Ammon's horn (tissue), 1 donor: ENCODE results near the gene GBA2.
A peak's percentile ranks its signal among the peaks of the same experiment; 100 is the strongest.

Experiments
- DNase-seq: peaks from one replicate; pipeline ENCODE4 v3.0.0-alpha.2; 2016; ENCODE audit warnings: low spot score

GBA2 gene

DNA sequence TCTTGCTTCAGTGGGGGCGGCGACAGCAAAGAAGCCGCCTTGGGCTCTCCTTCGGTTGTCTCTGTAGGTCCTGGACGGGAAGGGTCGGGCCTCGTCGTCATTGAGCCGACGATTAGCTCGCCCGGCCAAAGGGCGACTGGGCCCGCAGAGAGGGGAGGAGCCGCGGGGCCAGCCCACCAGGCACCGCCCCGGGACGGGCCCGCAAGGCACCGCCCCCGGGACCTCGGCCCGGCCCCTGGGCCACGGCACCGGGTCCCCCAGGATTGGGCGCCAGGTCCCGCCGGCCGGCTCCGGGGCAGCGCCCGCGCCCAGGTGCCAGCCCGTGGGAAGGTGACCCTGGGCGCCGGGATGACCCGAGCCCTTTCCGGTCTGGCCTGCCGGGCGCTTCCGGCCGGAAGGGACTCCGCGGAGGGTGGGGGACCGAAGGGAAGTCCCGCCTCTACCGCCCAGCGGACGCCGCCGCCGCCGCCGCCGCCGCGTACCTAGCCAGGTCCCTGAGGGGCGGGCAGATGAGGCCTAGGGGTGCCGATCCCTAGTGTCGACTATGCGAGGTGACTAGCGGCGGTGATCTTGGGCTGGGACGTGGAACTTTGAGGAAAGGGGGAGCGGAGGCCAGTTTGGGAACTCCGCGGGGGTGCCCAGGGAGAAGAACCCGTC, at the start of gene GBA2, which contains the start of gene RGP1:
Gene GBA2 (minus strand): TSS at position 371 of the 657 bp plus-strand sequence. CDS start 524 bp downstream, outside the sequence.
Gene RGP1 (plus strand): TSS at position 430 of the 657 bp plus-strand sequence. CDS start 469 bp downstream, outside the sequence.
- peak; percentile 81 for DNase-seq

DNA sequence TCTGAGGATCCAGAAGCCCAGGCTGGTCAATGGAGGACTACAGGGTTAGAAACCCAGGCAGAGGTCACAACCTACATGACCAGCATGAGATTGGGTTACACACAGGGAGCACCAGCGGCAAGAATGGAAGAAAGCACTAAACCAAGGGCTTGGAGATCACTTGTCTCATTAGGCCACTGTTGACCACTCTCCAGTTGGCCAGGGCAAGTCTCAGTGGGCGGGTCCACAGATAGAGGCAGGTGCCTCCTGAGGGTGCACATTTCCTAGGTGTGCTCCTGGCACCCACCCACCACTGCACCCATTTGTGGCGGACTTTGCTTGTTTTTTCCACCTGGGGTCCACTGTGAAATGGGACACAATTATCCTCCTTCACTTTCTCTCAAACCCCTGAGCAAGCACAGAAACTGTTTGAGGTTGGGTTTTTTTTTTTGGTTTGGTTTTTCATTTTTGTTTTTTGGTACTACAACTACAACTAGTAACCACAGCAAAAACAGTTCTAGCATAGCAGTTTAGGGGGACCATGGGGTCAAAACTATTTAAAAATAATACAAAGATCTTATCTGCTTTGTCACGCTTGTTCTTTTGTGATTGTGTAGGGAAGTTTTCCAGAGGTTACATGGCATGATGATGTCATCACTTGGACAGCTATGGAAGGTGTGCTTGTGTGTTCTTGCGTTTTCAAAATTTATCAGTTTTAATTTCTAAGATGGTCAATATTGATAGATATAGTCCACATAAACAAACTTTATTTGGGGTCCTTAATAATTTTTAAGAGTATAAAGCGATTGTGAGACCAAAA, 48.5 kb upstream of the GBA2 start:
- no peak for DNase-seq

DNA sequence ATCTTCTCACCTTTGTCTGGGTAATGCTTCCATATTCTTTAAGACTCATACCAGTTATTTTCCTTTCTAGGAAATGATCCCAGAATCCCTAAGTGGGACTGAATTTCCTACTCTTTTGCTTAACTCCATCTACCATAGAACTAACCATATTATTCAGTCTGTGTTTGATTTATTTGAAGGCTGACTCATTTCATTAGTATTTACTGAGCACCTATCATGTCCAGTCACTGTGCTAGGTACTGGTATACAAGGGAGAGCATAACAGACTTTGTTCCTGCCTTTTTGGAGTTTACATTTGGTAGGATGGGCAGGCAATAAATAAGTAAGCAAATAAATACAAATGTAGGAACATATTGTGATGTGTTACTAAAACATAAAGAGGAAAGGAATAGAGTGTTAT, 46.7 kb upstream of the GBA2 start:
- DNase-seq, result no peak

DNA sequence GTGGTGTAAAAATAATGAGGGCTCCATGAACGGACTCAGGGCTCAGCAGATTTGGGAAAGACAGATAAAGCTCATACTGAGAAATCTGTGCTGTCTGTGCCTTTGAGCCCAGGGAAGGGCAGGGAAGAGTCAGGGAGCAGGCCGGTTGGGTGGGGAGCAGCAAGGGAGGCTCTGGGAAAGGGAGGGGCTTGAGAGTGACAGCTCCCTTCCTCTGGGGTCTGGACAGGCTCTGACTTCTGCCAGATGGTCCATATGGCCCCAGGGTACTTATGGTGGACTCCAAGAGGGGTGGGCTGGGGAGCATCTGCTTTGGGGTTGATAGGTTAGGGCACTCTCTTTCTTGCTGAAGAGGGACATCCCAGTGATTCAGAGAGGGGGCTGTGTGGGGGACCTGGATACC, 44.4 kb upstream of the GBA2 start:
- no peak for DNase-seq

DNA sequence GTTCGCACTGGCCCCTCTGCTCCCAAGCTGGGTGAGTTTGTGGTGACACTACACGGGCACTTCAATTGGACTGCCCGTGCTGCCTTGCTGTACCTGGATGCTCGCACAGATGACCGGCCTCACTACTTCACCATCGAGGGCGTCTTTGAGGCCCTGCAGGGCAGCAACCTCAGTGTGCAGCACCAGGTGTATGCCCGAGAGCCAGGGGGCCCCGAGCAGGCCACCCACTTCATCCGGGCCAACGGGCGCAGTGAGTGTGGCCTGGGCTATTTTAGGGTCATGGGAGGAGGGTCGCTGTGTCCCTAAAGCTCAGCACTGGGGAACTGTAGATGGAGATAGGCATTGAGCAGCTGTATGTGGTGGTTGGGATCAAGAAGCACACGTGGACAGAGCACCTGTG, 43.8 kb upstream of the GBA2 start:
- no peak for DNase-seq

DNA sequence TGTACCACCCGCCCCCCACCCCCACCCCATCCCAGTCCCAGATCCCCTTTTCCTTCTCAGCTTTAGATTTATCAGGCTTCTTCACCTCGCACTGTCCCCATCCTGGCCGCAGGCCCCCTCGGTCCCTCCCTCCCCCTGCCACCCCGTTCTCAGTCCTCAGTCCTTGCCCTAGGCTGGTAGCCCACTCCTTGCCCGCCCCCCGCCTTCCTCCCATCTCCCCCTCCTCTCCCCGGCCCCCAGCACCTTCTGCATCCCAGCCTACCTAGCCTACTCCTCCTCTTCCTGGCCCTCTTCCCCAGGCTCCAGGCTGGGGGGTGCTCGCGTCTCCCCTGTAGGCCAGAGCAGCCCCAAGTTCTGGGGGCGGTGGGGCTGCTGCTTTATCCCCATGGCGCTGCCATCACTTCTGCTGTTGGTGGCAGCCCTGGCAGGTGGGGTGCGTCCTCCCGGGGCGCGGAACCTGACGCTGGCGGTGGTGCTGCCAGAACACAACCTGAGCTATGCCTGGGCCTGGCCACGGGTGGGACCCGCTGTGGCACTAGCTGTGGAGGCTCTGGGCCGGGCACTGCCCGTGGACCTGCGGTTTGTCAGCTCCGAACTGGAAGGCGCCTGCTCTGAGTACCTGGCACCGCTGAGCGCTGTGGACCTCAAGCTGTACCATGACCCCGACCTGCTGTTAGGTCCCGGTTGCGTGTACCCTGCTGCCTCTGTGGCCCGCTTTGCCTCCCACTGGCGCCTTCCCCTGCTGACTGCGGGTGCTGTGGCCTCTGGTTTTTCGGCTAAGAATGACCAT, 43.2 kb upstream of the GBA2 start:
- DNase-seq, result no peak

DNA sequence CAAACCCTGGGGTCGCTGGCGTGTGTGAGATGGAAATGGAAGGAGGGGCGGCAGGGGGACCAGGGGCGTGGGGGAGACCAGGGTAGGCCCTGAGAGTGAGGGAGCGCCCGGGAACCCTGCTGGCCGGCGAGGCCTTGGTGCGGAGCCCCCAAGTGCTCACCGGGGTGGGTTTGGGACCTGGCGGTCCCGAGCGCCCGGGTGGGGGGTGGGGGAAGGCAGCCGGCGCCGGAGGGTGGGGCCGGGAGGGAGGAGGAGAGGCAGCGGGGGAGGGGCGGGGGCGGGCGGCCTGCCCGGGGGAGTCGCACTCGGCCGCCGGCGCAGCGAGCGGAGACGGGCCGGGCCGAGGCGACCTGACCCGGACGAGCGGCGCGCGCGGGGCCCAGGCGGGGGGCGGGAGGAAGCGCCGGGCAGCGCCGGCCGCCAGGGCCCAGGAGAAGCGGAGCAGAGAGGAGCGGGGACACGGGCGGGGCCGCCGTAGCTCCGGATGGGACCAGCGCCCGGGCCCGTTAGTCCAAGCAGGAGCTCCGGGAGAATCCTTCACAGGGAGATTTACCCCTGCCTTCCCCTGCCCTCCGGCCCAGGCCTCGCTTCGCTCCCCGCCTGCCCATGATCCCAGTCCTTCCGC, 42.4 kb upstream of the GBA2 start, which contains the start of gene NPR2:
Gene NPR2 (plus strand): TSS at position 295 of the 625 bp plus-strand sequence. CDS start 818 bp downstream, outside the sequence.
- no peak for DNase-seq

DNA sequence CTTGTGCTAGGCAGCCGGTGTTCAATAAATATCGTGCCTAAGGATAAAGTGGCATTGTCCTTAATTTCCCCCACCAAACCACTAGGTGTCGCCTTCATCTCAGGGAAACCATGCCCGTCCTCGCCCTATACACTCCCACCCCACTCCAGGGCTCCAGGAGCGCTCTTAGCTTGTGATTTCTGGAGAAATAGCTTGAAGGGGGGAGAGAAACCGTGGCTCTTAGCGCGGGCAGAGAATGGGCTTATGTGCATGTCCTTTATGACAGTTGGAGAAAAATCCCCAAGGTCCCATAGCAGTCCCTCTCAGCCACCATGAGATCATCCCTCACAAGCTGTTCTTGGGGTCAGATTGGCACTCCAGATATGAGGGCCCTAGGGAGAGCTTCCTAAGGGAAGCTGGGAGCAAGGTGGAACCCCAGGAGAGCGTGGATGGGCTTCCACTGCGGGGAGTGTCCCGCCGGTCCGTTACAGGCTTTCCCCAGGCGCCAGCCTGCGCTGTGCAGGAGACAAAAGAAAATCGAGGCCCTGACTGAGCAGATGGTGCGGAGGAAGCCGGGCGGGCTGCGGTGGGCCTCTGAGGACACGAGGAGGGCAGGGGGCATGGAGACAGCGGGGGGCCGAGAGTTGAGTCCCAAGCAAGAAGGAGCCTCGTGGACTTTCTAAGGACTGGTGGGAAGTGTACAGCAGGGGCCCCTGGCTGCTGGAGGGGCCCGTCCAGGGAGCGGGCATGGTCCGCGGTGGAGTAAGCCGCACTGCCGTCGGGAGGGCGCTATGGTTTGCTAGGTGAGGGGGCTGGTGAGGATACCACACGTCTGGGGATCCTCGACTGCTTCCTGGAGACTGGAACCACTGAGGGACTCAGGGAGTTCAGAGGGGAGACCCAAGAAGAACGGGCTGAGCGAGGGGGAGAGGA, 41.6 kb upstream of the GBA2 start:
- DNase-seq, result peak; percentile 90

DNA sequence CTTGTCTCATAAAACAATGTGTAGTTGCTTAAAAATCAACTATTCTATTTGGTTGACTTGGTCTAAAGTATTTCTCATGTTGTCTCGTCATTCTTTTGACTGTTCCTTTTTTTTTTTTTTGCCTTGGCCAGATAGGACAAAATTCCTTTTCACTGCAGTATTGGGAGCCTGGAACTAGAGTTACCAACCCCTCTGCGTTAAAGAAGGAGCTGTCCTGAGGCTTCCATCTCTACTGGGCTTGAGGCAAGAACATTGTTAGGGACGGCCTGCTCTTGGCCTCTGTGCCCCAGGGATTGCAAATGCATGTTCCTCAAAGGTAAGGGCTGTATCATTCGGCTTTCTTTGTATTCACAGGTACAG, 41.0 kb upstream of the GBA2 start:
- no peak for DNase-seq

DNA sequence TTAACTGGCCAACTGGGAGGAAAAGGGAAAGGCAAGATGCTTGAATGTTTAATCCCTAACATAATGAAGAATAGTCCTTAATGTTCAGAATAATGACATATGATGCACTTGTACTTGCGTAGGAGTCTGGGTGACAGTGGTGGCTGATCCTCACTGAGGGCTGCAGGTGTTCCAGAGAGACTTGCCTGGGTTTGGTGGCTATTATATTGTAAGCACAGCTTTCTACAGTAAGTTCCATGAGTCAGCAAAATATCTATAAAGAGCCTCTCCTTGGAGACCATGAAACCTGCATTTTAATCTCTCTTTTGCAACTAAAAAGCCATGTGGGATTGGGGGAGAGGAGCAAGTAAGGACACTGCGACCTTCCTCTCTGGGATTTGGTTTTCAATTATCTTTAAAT, 40.5 kb upstream of the GBA2 start:
- no peak for DNase-seq

DNA sequence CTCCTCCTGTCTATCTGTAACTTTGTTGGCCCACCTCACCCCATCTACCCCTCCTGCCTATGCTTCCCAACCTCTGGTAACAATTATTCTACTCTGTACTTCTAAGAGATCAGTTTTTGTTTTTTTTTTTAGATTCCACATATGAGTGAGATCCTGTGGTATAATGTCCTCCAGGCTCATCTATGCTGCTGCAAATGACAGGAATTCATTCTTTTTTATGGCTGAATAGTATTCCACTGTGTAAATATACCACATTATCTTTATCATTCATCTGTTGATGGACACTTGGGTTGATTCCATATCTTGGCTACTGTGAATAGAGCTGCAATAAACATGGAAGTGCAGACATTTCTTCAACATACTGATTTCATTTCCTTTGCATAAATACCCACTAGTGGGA, 34.4 kb upstream of the GBA2 start:
- no peak for DNase-seq

DNA sequence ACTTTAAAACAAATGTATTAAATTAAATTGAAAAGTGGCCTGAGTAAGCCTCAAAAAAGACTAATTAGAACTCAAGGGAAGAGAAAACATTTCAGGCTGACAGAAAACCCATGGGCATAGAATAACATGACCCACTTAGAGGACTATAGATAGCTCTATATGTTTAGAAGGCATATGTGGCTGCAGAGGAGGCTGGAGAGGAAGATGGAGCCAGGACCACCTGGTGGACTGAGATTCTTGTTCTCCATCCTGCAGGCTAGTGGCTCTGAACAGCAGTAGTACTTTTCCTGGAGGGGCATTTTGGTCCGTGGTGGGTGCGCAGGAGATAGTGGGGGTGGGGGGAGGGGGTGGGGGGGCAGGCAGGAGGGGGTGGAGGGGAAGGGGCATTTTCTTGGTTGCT, 32.0 kb upstream of the GBA2 start:
- DNase-seq, result no peak

DNA sequence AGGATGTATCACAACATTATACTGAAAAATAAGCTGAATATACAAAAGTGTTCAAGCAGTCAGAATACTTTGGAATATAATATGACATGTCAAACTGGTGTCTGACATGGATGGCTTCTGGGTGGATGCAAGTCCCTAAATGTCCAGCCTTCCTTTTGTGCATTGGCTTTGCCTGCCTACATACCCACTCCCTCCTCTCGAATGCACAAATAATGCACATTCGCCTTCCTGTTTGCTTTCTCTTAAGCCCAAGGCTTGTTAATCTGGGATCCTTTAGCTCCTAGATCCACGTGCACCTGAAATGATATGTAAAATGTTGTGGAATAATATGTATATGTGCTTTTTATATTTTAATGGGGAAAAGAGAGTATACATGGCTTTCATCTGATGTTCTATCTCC, 29.5 kb upstream of the GBA2 start:
- no peak for DNase-seq

DNA sequence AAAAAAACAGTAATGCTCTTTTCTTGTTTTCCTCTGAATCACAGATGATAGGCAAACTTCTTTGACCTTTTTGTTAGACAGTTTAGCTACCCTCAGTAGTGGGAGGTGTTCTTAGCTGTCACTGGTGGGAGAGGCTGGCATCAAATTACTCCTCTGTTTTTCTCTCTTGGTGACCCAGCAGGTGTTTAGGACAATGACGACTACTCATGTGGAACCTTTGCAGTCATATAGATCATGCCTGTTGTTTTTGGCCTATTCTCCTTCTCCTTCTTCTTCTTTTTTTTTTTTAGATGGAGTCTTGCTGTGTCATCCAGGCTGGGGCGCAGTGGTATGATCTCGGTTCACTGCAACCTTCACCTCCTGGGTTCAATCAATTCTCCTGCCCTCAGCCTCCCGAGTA, 27.0 kb upstream of the GBA2 start:
- no peak for DNase-seq

DNA sequence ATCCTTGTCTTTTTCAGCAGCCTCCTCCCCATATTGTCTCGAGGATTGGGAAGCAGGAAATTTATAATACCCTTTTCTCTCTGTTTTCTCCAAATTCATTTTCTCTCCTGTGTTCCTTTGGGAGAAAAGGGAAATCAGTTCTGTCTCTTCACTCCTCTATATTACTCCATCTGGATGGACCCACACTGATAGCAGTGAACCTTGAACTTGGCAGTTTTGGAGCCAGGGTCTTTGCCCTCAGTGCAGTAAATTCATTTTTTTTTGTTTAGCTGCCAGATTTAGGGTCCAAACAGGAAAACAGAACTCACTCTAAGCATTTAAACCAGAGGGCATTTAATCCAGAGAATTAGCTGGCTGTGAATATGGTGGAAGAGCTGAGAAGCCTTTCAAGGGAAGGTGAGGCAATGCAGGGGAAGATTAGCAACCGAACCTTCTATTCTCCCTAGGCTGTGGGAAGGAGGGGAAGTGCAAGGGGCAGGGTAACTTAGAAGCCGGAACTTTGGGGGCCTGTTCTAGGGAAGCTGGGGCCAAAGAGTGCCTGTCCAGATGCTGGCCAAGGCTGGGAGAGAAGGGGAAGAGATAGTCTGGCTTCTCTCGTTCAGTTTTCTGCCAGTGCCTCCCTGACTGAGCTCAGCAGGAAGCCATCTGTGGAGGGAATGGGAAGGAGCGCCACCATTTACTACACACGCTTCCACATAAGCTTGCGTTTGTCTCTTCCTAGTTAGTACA, 26.0 kb upstream of the GBA2 start:
- DNase-seq, result peak; percentile 67

DNA sequence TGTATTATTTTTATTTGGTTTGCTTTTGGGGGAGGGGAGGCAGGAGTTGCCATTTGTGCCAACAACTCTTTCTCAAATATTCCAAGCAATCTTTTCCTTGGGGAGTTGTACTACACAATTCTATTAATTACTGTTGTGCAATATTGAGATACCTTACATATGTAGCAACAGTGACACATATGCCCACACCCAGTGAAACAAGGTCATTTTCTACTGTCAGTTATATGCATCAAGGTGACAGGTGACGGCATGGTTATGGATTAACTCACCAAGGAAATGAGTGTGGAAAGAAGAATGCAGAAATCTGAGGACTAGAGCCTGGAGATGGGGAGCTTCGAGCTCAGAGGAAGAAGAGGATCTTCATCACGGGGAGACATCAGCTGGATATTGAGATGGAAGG, 22.9 kb upstream of the GBA2 start:
- no peak for DNase-seq

DNA sequence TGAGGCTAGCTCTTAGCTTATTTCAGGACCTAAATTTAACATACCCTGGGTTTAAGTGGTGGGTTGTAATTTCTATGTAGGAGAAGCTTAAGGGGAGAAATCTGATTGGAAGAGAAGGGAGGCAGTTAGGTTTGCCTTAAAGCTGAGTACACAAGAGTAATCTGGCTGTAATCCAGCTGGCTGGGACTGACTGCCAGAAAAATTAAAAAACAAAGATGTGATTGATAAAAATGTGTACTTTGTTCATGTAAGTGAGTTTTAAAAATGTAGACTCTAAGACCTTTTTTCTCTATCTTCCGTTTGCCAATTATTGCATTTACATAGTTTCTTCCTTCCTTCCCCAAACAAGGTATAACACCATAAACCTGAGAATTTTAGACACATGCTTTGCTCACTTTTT, 22.5 kb upstream of the GBA2 start:
- DNase-seq, result no peak

DNA sequence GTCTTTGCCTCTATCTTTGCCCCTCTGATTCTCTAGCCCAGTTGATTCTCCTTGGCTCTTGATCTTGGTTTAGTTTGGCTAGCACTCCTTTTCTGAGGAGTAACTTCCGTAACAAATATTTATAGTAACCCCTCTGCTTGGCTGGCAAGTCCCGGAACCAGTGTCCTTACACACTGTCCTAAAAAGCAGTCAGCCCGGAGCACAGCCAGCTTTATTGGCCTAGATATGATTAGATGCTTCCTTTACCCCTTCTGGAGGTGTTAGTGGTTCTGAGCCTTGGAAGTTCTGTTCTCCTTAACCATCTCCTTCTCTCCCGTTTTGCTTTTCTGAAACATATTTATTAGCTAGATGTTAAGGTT, 22.0 kb upstream of the GBA2 start:
- DNase-seq, result no peak

DNA sequence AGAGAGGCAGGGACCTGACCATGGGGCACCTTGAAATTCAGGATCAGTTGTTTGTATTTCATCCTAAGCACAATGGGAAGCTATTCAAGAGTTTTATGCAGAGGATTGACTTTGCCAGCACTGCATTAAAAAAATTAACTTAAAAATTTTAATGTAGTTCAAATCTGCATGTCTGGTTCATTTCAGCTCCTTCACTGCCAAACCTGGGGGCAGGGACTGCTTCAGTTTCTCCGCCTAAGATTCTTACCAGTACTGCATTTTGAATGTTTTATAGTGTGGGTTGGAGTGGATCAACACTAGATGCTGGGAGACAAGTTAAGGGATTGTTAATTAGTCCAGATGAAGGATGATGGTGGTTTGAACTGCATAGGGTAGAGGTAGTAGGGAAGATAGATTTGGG, 20.7 kb upstream of the GBA2 start:
- no peak for DNase-seq

DNA sequence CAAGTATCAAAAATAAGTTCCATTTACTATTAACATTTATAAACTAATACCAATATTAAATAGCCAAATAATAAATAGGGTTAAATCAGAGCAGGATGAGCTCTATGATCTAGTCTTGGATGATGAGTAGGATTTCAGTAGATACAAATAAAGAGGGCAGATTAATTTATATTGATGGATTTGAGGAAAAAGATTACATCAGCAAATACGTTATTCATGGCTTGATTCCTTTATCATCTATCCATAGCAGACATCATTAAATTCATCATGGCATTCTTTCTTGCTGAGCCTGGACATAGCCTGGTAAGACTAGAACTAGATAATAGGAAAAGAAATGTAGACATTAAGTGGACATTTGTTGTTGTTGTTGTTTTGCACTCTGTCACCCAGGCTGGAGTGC, 18.4 kb upstream of the GBA2 start:
- DNase-seq, result no peak

DNA sequence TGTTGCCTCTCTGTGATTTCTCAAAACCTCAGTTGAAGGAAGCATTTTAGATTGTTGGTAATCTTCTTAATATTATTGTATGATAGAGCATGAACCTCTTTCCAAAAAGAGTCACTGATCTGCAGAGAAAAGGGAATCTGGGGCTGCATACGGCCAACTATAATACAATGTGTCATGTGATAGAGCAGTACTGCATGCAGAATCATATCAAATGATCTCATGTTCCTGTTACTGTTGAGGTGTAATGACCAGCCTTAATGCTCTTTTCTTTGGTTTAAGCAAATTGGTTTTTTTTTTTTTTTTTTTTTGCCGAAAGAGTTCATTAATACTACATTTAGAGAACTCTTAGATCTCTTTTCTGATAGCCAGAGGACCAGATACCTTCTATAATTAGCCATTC, 18.0 kb upstream of the GBA2 start:
- no peak for DNase-seq
